GM12892 (cell line): ENCODE results near the gene TSPYL1.

Experiments
- POLR2A ChIP-seq: IDR thresholded peaks from 2 replicates; pipeline ENCODE4 v1.6.1; 2011; ENCODE audit warnings: low read depth, low read length, control low read depth
- POLR2AphosphoS5 ChIP-seq: IDR thresholded peaks from 2 replicates; pipeline ENCODE4 v1.6.1; 2011; ENCODE audit warnings: low read depth, low read length, control low read depth
- TAF1 ChIP-seq: IDR thresholded peaks from 2 replicates; pipeline ENCODE4 v1.6.1; 2011; ENCODE audit warnings: low read depth, mild to moderate bottlenecking, control low read depth, low read length, borderline replicate concordance

DNA sequence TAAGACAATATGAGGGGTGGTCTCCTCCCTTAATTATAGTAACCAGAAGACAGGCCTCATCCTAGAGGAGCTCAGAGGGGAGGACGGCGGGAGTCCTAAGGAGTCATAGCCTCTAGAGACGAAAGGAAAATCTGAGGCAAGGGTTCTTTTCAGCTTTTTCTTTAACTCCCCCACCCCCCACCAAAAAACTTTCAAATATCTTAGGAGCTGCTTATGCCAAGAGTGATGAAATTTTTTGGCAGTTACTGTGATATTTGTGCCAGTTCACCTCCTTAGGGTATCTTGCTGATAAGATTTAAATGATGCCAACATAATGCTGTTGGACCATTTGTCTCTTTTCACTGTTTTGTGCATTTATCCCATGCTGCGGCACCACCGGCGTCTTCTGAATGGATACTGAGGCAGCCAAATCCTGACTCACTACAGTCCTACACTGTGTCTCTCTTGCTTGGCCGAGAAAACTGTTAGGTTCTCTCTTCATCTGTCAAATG lies 46.5 kb upstream of the TSPYL1 start:
- TF ChIP-seq POLR2A (no peak), TAF1 (no peak), POLR2AphosphoS5 (no peak)
